Measurements from ENCODE around the gene PFN4. TPM values are rescaled to one million over a fixed set of nuclear protein-coding genes. Genes with fewer than 3 reads are reported as not detected.

Gene PFN4
- total and polyA plus RNA-seq, 9 of the 15 experiments (the other 6 are each of a cell fraction or from before 2014, with no cell fraction given): 0.07 to 0.54 (median 0.31) TPM; not detected in 2

DNA sequence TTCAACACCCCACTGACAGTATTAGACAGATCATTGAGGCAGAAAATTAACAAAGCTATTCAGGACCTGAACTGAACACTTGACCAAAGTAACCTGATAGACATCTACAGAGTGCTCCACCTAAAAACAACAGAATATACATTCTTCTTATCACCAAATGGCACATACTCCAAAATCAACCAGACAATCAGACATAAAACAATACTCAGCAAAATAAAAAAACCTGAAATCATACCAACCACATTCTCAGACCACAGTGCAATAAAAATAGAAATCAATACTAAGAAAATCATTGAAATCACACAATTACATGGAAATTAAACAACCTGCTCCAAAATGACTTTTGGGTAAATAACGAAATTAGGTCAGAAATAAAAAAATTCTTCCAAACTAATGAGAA lies 15.8 kb downstream of the PFN4 start:
- no peak for ATAC-seq
- Histone ChIP-seq H4K20me1 (replicated peaks; ENCODE audit: control insufficient read depth, insufficient read depth, low read length) (no peaks in the 10 kb centered on the region), H3K36me3 (ENCODE audit: control insufficient read depth, insufficient read depth, low read length) (no peaks in the 10 kb centered on the region), H3K4me2 (ENCODE audit: insufficient read depth, low read length) (no peak overlapping the region), H3K4me1 (replicated peaks in 1 of 2; ENCODE audit: control insufficient read depth in 2 of 2, insufficient read depth in 2 of 2, low read length in 2 of 2) (peaks cover 8 to 14% of the 10 kb centered on the region in 2 experiments; a peak in 3 of 5 replicates), H3K4me3 (no peak overlapping the region), H3K79me2 (ENCODE audit: control insufficient read depth, insufficient read depth, low read length) (no peaks in the 10 kb centered on the region), H3K9ac (ENCODE audit: insufficient read depth in 1 of 2, low read depth in 2 of 2, low read length in 2 of 2) (no peak overlapping the region), H3K27me3 (ENCODE audit: control insufficient read depth in 2 of 2, insufficient read depth in 2 of 2, low read length in 2 of 2) (peaks cover 0 to 6% of the 10 kb centered on the region in 2 experiments; a peak in 1 of 5 replicates), H3K9me1 (ENCODE audit: control insufficient read depth, insufficient read depth, low read length) (no peaks in the 10 kb centered on the region), H3K27ac (ENCODE audit: extremely low read depth, low read depth, low read length) (no peak overlapping the region), H2AFZ (ENCODE audit: low read depth, low read length) (no peak overlapping the region), H3K9me3 (replicated peaks; ENCODE audit: control insufficient read depth, insufficient read depth, low read depth, low read length) (no peaks in the 10 kb centered on the region)
- no peak for DNase-seq (ENCODE audit: extremely low read depth in 1 of 4, low spot score in 3 of 4)
- TF ChIP-seq SAFB2 (IDR thresholded peaks at IDR 0.05; ENCODE audit: borderline replicate concordance, low read depth, low read length, severe bottlenecking): no peak
- TF ChIP-seq C11orf30 (IDR thresholded peaks at IDR 0.05; ENCODE audit: low read depth): peak; percentile 76; the same call in 1 of the 2 replicates
- no peak for TF ChIP-seq ILF3 (IDR thresholded peaks at IDR 0.05; ENCODE audit: borderline replicate concordance)
- peak; percentile 42; the same call in 1 of the 2 replicates for TF ChIP-seq MAFG (tag; conservative IDR thresholded peaks at IDR 0.05)
- TF ChIP-seq ZNF316 (IDR thresholded peaks at IDR 0.05): peak; percentile 90
- in situ Hi-C loops (cut with MboI) (no loop called here), intact Hi-C loops (cut with micrococcal nuclease) (no loop called here)
- no peak for FAIRE-seq
- CTCF ChIA-PET (ENCODE audit: low intra/inter-chr PET ratio): interaction anchor here (0.5 kb wide), 1 partner anchor 12 kb away, joined by 3 read pairs; no protein-coding TSS in a partner anchor
- POLR2A ChIA-PET: interaction anchor here (0.6 kb wide), 1 partner anchor 59 kb away, joined by 3 read pairs; no protein-coding TSS in a partner anchor
- BruUV-seq (replicated peaks): no TSS peak
- 6% methylated on average over 1 of the region's 1 CpG for WGBS (ENCODE audit: insufficient coverage, low coverage, missing lambda C conversion rate)

- H3K9me3 ChIP-seq (replicated peaks; ENCODE audit: control insufficient read depth, insufficient read depth, low read depth, low read length): no peaks in the 10 kb centered on the region
- CTCF ChIA-PET (ENCODE audit: low intra/inter-chr PET ratio): interaction anchor here (0.5 kb wide), 1 partner anchor 11 kb away, joined by 3 read pairs; no protein-coding TSS in a partner anchor
- BruUV-seq (replicated peaks): no TSS peak
- no peak overlapping the region for H3K27ac ChIP-seq (ENCODE audit: extremely low read depth, low read depth, low read length)
- no peaks in the 10 kb centered on the region for H3K36me3 ChIP-seq (ENCODE audit: control insufficient read depth, insufficient read depth, low read length)
- ATAC-seq: no peak
- no peak overlapping the region for H2AFZ ChIP-seq (ENCODE audit: low read depth, low read length)
- no peaks in the 10 kb centered on the region for H3K9me1 ChIP-seq (ENCODE audit: control insufficient read depth, insufficient read depth, low read length)
- H3K4me3 ChIP-seq: no peak overlapping the region
- FAIRE-seq: no peak
- in situ Hi-C loops (cut with MboI): no loop called here
- no peak for DNase-seq (ENCODE audit: extremely low read depth in 1 of 4, low spot score in 3 of 4)
- H3K27me3 ChIP-seq (ENCODE audit: control insufficient read depth in 2 of 2, insufficient read depth in 2 of 2, low read length in 2 of 2): peaks cover 0 to 6% of the 10 kb centered on the region in 2 experiments; a peak in 1 of 5 replicates
- intact Hi-C loops (cut with micrococcal nuclease): no loop called here
- H3K4me2 ChIP-seq (ENCODE audit: insufficient read depth, low read length): no peak overlapping the region
- peaks cover 8 to 14% of the 10 kb centered on the region in 2 experiments; a peak in 3 of 5 replicates for H3K4me1 ChIP-seq (replicated peaks in 1 of 2; ENCODE audit: control insufficient read depth in 2 of 2, insufficient read depth in 2 of 2, low read length in 2 of 2)
- no peaks in the 10 kb centered on the region for H4K20me1 ChIP-seq (replicated peaks; ENCODE audit: control insufficient read depth, insufficient read depth, low read length)
- H3K79me2 ChIP-seq (ENCODE audit: control insufficient read depth, insufficient read depth, low read length): no peaks in the 10 kb centered on the region
- no peak overlapping the region for H3K9ac ChIP-seq (ENCODE audit: insufficient read depth in 1 of 2, low read depth in 2 of 2, low read length in 2 of 2)
- POLR2A ChIA-PET: interaction anchor here (0.6 kb wide), 2 partner anchors 59 to 930 kb away, joined by 3 read pairs; no protein-coding TSS in a partner anchor
- no peak for TF ChIP-seq ATF4 (CRISPR knock-in tag; IDR thresholded peaks at IDR 0.05)
- no peak for TF ChIP-seq ZNF224 (CRISPR knock-in tag; IDR thresholded peaks at IDR 0.05)
- TF ChIP-seq, protein P1, sequence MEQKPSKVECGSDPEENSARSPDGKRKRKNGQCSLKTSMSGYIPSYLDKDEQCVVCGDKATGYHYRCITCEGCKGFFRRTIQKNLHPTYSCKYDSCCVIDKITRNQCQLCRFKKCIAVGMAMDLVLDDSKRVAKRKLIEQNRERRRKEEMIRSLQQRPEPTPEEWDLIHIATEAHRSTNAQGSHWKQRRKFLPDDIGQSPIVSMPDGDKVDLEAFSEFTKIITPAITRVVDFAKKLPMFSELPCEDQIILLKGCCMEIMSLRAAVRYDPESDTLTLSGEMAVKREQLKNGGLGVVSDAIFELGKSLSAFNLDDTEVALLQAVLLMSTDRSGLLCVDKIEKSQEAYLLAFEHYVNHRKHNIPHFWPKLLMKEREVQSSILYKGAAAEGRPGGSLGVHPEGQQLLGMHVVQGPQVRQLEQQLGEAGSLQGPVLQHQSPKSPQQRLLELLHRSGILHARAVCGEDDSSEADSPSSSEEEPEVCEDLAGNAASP (IDR thresholded peaks at IDR 0.05): no peak
- TF ChIP-seq ZNF561 (CRISPR knock-in tag; conservative IDR thresholded peaks at IDR 0.05): no peak
- TF ChIP-seq ZNF184 (CRISPR knock-in tag; IDR thresholded peaks at IDR 0.05): no peak
- no peak for TF ChIP-seq HDAC6 (IDR thresholded peaks at IDR 0.05; ENCODE audit: low read depth, low read length)
- no peak for TF ChIP-seq PHF8 (IDR thresholded peaks at IDR 0.05; ENCODE audit: borderline replicate concordance, low read length)
- no peak for TF ChIP-seq ZSCAN29 (IDR thresholded peaks at IDR 0.05)
- TF ChIP-seq HMG20A (CRISPR knock-in tag; conservative IDR thresholded peaks at IDR 0.05): no peak
These were observed 16.3 kb downstream of the PFN4 start for GRCh38 chr2:24106786-24107185.
